HEK293 (cell line): ENCODE measurements around the gene IFNLR1.

Experiments
- EGR2 ChIP-seq: fragments of 450-650 bp; formaldehyde crosslinking; IDR thresholded peaks from 2 replicates; pipeline ENCODE4 v1.5.1; 2016; ENCODE audit warnings: low read depth, missing biosample characterization, missing genetic modification characterization
- HIC1 ChIP-seq: fragments of 450-650 bp; formaldehyde crosslinking; IDR thresholded peaks from 2 replicates; pipeline ENCODE4 v1.5.1; 2016; ENCODE audit warnings: missing biosample characterization, missing genetic modification characterization
- KLF1 ChIP-seq: fragments of 450-650 bp; formaldehyde crosslinking; IDR thresholded peaks from 2 replicates; pipeline ENCODE4 v1.5.1; 2016; ENCODE audit warnings: missing biosample characterization, missing genetic modification characterization
- MYNN ChIP-seq: fragments of 450-650 bp; formaldehyde crosslinking; IDR thresholded peaks from 2 replicates; pipeline ENCODE4 v1.5.1; 2016; ENCODE audit warnings: missing biosample characterization, missing genetic modification characterization, borderline replicate concordance
- OSR2 ChIP-seq: fragments of 450-650 bp; formaldehyde crosslinking; IDR thresholded peaks from 2 replicates; pipeline ENCODE4 v1.5.1; 2016; ENCODE audit warnings: missing biosample characterization, missing genetic modification characterization
- SP3 ChIP-seq: fragments of 450-650 bp; formaldehyde crosslinking; IDR thresholded peaks from 2 replicates; pipeline ENCODE4 v1.5.1; 2016; ENCODE audit warnings: missing biosample characterization, missing genetic modification characterization
- TRIM28 ChIP-seq: IDR thresholded peaks from 2 replicates; pipeline ENCODE4 v1.6.1; 2011; ENCODE audit warnings: low read length, control low read depth, borderline replicate concordance
- ZFHX2 ChIP-seq: fragments of 450-650 bp; formaldehyde crosslinking; conservative IDR thresholded peaks from 2 replicates; pipeline ENCODE4 v1.5.1; 2016; ENCODE audit warnings: missing biosample characterization, missing genetic modification characterization
- ZFP41 ChIP-seq: fragments of 450-650 bp; formaldehyde crosslinking; IDR thresholded peaks from 2 replicates; pipeline ENCODE4 v1.5.1; 2016; ENCODE audit warnings: missing biosample characterization, missing genetic modification characterization, borderline replicate concordance
- ZIC2 ChIP-seq: fragments of 450-650 bp; formaldehyde crosslinking; IDR thresholded peaks from 2 replicates; pipeline ENCODE4 v1.5.1; 2016; ENCODE audit warnings: missing biosample characterization, missing genetic modification characterization
- ZNF2 ChIP-seq: fragments of 450-650 bp; formaldehyde crosslinking; IDR thresholded peaks from 2 replicates; pipeline ENCODE4 v1.5.1; 2016; ENCODE audit warnings: missing biosample characterization, missing genetic modification characterization
- ZNF239 ChIP-seq: fragments of 450-650 bp; formaldehyde crosslinking; IDR thresholded peaks from 2 replicates; pipeline ENCODE4 v1.5.1; 2016; ENCODE audit warnings: missing biosample characterization, missing genetic modification characterization
- ZNF274 ChIP-seq, 2 experiments: fragments of 200-500 bp in 1 of 2; fragments of 450-650 bp in 1 of 2; sonication (Bioruptor generic) in 1 of 2; formaldehyde crosslinking in 1 of 2; IDR thresholded peaks; 2 replicates each; pipeline versions ENCODE4 v1.5.1 to v1.6.1; 2014 to 2016; ENCODE audit warnings: borderline replicate concordance in 1 of 2, inconsistent platforms in 1 of 2, low read length in 1 of 2, missing biosample characterization in 1 of 2, missing genetic modification characterization in 1 of 2
- ZNF311 ChIP-seq: fragments of 450-650 bp; formaldehyde crosslinking; IDR thresholded peaks from 2 replicates; pipeline ENCODE4 v1.5.1; 2017; ENCODE audit warnings: missing biosample characterization, missing genetic modification characterization, borderline replicate concordance
- ZNF324 ChIP-seq: fragments of 450-650 bp; formaldehyde crosslinking; IDR thresholded peaks from 2 replicates; pipeline ENCODE4 v1.5.1; 2016; ENCODE audit warnings: missing biosample characterization, missing genetic modification characterization
- ZNF416 ChIP-seq: fragments of 450-650 bp; formaldehyde crosslinking; IDR thresholded peaks from 2 replicates; pipeline ENCODE4 v1.5.1; 2016; ENCODE audit warnings: missing biosample characterization, missing genetic modification characterization
- ZNF473 ChIP-seq: fragments of 450-650 bp; formaldehyde crosslinking; IDR thresholded peaks from 2 replicates; pipeline ENCODE4 v1.5.1; 2017; ENCODE audit warnings: missing biosample characterization, missing genetic modification characterization
- ZNF488 ChIP-seq: fragments of 450-650 bp; formaldehyde crosslinking; IDR thresholded peaks from 2 replicates; pipeline ENCODE4 v1.5.1; 2016; ENCODE audit warnings: missing biosample characterization, missing genetic modification characterization
- ZNF549 ChIP-seq: fragments of 450-650 bp; IDR thresholded peaks from 2 replicates; pipeline ENCODE4 v1.5.1; 2018; ENCODE audit warnings: missing biosample characterization, missing genetic modification characterization, mild to moderate bottlenecking, inconsistent platforms, moderate library complexity
- ZNF585B ChIP-seq: fragments of 450-650 bp; formaldehyde crosslinking; IDR thresholded peaks from 2 replicates; pipeline ENCODE4 v1.5.1; 2016; ENCODE audit warnings: missing biosample characterization, missing genetic modification characterization
- ZNF707 ChIP-seq: fragments of 450-650 bp; formaldehyde crosslinking; IDR thresholded peaks from 2 replicates; pipeline ENCODE4 v1.5.1; 2016; ENCODE audit warnings: missing biosample characterization, missing genetic modification characterization
- ZNF830 ChIP-seq: fragments of 450-650 bp; IDR thresholded peaks from 2 replicates; pipeline ENCODE4 v1.5.0; 2018; ENCODE audit warnings: missing biosample characterization, missing genetic modification characterization, low read depth, mild to moderate bottlenecking, moderate library complexity
- TF ChIP-seq, protein P1 (sequence below): fragments of 450-650 bp; formaldehyde crosslinking; IDR thresholded peaks from 2 replicates; pipeline ENCODE4 v1.5.1; 2016; ENCODE audit warnings: missing biosample characterization, missing genetic modification characterization
- TF ChIP-seq, protein P2 (sequence below): fragments of 450-650 bp; formaldehyde crosslinking; IDR thresholded peaks from 2 replicates; pipeline ENCODE4; 2016; ENCODE audit warnings: missing biosample characterization, missing genetic modification characterization
- TF ChIP-seq, protein P3 (sequence below): fragments of 450-650 bp; formaldehyde crosslinking; IDR thresholded peaks from 2 replicates; pipeline ENCODE4 v1.5.1; 2016; ENCODE audit warnings: missing biosample characterization, missing genetic modification characterization
- TF ChIP-seq, protein P4 (sequence below): fragments of 450-650 bp; formaldehyde crosslinking; IDR thresholded peaks from 2 replicates; pipeline ENCODE4 v1.5.1; 2017; ENCODE audit warnings: missing biosample characterization, mild to moderate bottlenecking, missing genetic modification characterization, moderate library complexity
- TF ChIP-seq, protein P5 (sequence below): fragments of 450-650 bp; formaldehyde crosslinking; IDR thresholded peaks from 2 replicates; pipeline ENCODE4 v1.5.1; 2016; ENCODE audit warnings: missing biosample characterization, missing genetic modification characterization
- TF ChIP-seq, protein P6 (sequence below): fragments of 450-650 bp; formaldehyde crosslinking; IDR thresholded peaks from 2 replicates; pipeline ENCODE4 v1.5.1; 2016; ENCODE audit warnings: missing biosample characterization, missing genetic modification characterization

The IFNLR1 gene

GRCh38 chr1:24235921-24236788, 49.1 kb upstream of the IFNLR1 start (continued):
- TF ChIP-seq, protein P1, sequence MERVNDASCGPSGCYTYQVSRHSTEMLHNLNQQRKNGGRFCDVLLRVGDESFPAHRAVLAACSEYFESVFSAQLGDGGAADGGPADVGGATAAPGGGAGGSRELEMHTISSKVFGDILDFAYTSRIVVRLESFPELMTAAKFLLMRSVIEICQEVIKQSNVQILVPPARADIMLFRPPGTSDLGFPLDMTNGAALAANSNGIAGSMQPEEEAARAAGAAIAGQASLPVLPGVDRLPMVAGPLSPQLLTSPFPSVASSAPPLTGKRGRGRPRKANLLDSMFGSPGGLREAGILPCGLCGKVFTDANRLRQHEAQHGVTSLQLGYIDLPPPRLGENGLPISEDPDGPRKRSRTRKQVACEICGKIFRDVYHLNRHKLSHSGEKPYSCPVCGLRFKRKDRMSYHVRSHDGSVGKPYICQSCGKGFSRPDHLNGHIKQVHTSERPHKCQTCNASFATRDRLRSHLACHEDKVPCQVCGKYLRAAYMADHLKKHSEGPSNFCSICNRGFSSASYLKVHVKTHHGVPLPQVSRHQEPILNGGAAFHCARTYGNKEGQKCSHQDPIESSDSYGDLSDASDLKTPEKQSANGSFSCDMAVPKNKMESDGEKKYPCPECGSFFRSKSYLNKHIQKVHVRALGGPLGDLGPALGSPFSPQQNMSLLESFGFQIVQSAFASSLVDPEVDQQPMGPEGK: 0 out of 2 replicates have a peak, but pooled peaks have one; percentile 18
- TF ChIP-seq ZNF416 (tag by site-specific recombination): no peak
- TF ChIP-seq, protein P2, sequence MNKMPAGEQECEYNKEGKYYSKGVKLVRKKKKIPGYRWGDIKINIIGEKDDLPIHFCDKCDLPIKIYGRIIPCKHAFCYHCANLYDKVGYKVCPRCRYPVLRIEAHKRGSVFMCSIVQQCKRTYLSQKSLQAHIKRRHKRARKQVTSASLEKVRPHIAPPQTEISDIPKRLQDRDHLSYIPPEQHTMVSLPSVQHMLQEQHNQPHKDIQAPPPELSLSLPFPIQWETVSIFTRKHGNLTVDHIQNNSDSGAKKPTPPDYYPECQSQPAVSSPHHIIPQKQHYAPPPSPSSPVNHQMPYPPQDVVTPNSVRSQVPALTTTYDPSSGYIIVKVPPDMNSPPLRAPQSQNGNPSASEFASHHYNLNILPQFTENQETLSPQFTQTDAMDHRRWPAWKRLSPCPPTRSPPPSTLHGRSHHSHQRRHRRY (tag by site-specific recombination): no peak
- TF ChIP-seq, protein P3, sequence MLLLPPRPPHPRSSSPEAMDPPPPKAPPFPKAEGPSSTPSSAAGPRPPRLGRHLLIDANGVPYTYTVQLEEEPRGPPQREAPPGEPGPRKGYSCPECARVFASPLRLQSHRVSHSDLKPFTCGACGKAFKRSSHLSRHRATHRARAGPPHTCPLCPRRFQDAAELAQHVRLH (tag by site-specific recombination): no peak
- TF ChIP-seq ZNF549 (tag by site-specific recombination): no peak
- TF ChIP-seq MYNN (tag by site-specific recombination): no peak
- TF ChIP-seq, protein P4, sequence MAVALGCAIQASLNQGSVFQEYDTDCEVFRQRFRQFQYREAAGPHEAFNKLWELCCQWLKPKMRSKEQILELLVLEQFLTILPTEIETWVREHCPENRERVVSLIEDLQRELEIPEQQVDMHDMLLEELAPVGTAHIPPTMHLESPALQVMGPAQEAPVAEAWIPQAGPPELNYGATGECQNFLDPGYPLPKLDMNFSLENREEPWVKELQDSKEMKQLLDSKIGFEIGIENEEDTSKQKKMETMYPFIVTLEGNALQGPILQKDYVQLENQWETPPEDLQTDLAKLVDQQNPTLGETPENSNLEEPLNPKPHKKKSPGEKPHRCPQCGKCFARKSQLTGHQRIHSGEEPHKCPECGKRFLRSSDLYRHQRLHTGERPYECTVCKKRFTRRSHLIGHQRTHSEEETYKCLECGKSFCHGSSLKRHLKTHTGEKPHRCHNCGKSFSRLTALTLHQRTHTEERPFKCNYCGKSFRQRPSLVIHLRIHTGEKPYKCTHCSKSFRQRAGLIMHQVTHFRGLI: no peak
- TF ChIP-seq TRIM28: no peak
- TF ChIP-seq EGR2 (tag by site-specific recombination): peak; percentile 60
- TF ChIP-seq ZNF239 (tag by site-specific recombination): no peak
- TF ChIP-seq, protein P5, sequence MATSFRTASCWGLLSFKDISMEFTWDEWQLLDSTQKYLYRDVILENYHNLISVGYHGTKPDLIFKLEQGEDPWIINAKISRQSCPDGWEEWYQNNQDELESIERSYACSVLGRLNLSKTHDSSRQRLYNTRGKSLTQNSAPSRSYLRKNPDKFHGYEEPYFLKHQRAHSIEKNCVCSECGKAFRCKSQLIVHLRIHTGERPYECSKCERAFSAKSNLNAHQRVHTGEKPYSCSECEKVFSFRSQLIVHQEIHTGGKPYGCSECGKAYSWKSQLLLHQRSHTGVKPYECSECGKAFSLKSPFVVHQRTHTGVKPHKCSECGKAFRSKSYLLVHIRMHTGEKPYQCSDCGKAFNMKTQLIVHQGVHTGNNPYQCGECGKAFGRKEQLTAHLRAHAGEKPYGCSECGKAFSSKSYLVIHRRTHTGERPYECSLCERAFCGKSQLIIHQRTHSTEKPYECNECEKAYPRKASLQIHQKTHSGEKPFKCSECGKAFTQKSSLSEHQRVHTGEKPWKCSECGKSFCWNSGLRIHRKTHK (tag by site-specific recombination): no peak
- no peak for TF ChIP-seq ZNF473 (tag by site-specific recombination)
- TF ChIP-seq ZNF707 (tag by site-specific recombination): no peak
- TF ChIP-seq ZNF311 (tag by site-specific recombination): no peak
- TF ChIP-seq SP3: no peak
- no peak for TF ChIP-seq OSR2 (tag by site-specific recombination)
- peak; percentile 29; the same call in 1 of the 2 replicates for TF ChIP-seq KLF1 (tag by site-specific recombination)
- peak; percentile 79 for TF ChIP-seq ZFHX2 (tag by site-specific recombination)
- TF ChIP-seq ZNF488: no peak
- no peak for TF ChIP-seq ZNF274 (IDR thresholded peaks at IDR 0.05; ENCODE audit: low read length)
- TF ChIP-seq ZNF274 (tag by site-specific recombination; IDR thresholded peaks at IDR 0.05; ENCODE audit: borderline replicate concordance): no peak
- TF ChIP-seq ZNF324 (tag by site-specific recombination): no peak
- no peak for TF ChIP-seq ZFP41
- TF ChIP-seq, protein P6, sequence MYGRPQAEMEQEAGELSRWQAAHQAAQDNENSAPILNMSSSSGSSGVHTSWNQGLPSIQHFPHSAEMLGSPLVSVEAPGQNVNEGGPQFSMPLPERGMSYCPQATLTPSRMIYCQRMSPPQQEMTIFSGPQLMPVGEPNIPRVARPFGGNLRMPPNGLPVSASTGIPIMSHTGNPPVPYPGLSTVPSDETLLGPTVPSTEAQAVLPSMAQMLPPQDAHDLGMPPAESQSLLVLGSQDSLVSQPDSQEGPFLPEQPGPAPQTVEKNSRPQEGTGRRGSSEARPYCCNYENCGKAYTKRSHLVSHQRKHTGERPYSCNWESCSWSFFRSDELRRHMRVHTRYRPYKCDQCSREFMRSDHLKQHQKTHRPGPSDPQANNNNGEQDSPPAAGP (tag by site-specific recombination): 0 out of 2 replicates have a peak, but pooled peaks have one; percentile 24
- TF ChIP-seq ZNF830 (tag by site-specific recombination): no peak
- TF ChIP-seq ZNF2: no peak
- TF ChIP-seq ZNF585B (tag by site-specific recombination): no peak
- no peak for TF ChIP-seq ZIC2 (tag by site-specific recombination)
- no peak for TF ChIP-seq HIC1 (tag by site-specific recombination)
